ENCODE data around the gene CALN1. TPM values are rescaled to one million over a fixed set of nuclear protein-coding genes. Genes with fewer than 3 reads are reported as not detected.

The CALN1 gene
- total RNA-seq, 4 donors from 2014 or later: under 0.01 to 0.06 TPM; not detected in 2

DNA sequence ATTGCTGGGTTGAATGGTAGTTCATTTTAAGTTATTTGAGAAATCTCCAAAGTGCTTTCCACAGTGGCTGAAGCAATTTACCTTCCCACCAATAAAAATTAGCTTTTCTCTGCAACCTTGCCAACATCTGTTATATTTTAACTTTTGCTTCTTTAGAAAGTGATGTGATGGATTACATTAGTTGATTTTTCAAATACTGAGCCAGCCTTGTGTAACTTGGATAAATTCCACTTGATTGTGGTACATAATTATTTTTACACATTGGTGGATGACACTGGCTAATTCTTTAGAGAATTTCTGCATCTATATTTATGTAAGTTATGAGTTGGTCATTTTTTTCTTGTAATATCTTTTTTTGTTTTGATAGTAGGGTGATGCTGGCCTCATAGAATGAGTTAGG, 646.1 kb downstream of the CALN1 start:
- no peaks in the 10 kb centered on the region for H3K36me3 ChIP-seq
- intact Hi-C loops (cut with DNase I): no loop called here
- TF ChIP-seq, protein P1, sequence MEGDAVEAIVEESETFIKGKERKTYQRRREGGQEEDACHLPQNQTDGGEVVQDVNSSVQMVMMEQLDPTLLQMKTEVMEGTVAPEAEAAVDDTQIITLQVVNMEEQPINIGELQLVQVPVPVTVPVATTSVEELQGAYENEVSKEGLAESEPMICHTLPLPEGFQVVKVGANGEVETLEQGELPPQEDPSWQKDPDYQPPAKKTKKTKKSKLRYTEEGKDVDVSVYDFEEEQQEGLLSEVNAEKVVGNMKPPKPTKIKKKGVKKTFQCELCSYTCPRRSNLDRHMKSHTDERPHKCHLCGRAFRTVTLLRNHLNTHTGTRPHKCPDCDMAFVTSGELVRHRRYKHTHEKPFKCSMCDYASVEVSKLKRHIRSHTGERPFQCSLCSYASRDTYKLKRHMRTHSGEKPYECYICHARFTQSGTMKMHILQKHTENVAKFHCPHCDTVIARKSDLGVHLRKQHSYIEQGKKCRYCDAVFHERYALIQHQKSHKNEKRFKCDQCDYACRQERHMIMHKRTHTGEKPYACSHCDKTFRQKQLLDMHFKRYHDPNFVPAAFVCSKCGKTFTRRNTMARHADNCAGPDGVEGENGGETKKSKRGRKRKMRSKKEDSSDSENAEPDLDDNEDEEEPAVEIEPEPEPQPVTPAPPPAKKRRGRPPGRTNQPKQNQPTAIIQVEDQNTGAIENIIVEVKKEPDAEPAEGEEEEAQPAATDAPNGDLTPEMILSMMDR (IDR thresholded peaks at IDR 0.05): no peak
- no peak for TF ChIP-seq POLR2AphosphoS5 (IDR thresholded peaks at IDR 0.05)
- TF ChIP-seq POLR2A (IDR thresholded peaks at IDR 0.05; ENCODE audit: low read depth): no peak
- TF ChIP-seq EP300 (IDR thresholded peaks at IDR 0.05): no peak

DNA sequence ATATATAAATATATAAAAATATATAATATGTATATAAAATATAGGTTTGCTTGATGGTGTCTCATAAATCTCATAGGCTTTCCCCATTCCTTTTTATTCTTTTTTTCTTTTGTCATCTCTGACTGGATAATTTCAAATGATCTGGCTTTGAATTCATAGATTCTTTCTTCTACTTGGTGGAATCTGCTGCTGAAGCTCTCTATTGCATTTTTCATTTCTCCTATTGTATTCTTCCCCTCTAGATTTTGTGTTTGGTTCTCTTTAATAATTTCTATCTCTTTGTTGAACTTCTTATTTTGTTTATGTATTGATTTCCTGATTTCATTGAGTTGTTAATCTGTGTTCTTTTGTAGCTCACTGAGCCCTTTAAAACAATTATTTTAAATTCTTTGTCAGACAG, 650.8 kb downstream of the CALN1 start:
- Histone ChIP-seq H3K4me3 (no peak overlapping the region), H3K27me3 (no peaks in the 10 kb centered on the region), H3K27ac (replicated peaks in 1 of 4) (no peak overlapping the region), H3K4me1 (no peaks in the 10 kb centered on the region), H3K9me3 (peaks cover 0 to 19% (median 16%) of the 10 kb centered on the region in 4 donors), H3K36me3 (no peaks in the 10 kb centered on the region)
- TF ChIP-seq, protein P1 (IDR thresholded peaks at IDR 0.05): no peak
- TF ChIP-seq POLR2A (IDR thresholded peaks at IDR 0.05; ENCODE audit: low read depth) (no peak), POLR2AphosphoS5 (IDR thresholded peaks at IDR 0.05) (no peak), EP300 (IDR thresholded peaks at IDR 0.05) (no peak)
- intact Hi-C loops (cut with DNase I): no loop called here
- no peak for DNase-seq (ENCODE audit: extremely low spot score)

More for the DNA sequence above, 646.1 kb downstream of the CALN1 start:
- Histone ChIP-seq H3K4me1 (no peaks in the 10 kb centered on the region), H3K27ac (replicated peaks in 1 of 4) (no peak overlapping the region), H3K4me3 (no peak overlapping the region), H3K9me3 (peaks cover 0 to 19% (median 13%) of the 10 kb centered on the region in 4 donors), H3K27me3 (no peaks in the 10 kb centered on the region)
- DNase-seq (ENCODE audit: extremely low spot score): no peak

DNA sequence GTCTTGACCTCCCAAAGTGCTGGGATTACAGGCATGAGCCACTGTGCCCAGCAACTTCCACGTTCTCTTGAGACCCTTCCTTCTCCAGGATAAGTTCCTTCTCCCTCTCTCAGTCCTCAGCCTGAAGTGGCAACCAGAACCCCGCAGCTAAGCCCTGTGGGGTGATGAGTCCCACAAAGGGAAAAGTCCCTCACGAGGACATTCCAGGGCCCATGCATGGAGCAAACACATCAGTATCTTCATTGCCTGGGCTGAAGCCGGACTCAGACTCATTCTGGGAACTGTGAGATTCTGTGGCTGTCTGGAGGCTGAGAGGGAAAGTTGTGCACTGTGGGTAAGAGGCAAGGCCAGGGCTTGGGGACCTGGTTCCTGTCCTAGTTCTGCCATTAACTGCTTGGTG, 657.3 kb downstream of the CALN1 start:
- intact Hi-C loops (cut with DNase I): loop anchor here (10.0 kb wide), 1 partner anchor 1030 kb away; no protein-coding TSS in a partner anchor
- 91% methylated on average over 4 of the region's 4 CpGs for WGBS
- H3K4me1 ChIP-seq: peaks cover 0 to 9% (median 7%) of the 10 kb centered on the region in 4 donors
- H3K4me3 ChIP-seq: no peak overlapping the region
- H3K27ac ChIP-seq (replicated peaks in 1 of 4): no peak overlapping the region
- no peaks in the 10 kb centered on the region for H3K36me3 ChIP-seq
- H3K9me3 ChIP-seq: peaks cover 0 to 4% (median 2%) of the 10 kb centered on the region in 4 donors
- DNase-seq (ENCODE audit: extremely low spot score): peak; percentile 80
- TF ChIP-seq EP300 (IDR thresholded peaks at IDR 0.05) (no peak), POLR2AphosphoS5 (IDR thresholded peaks at IDR 0.05) (no peak), POLR2A (IDR thresholded peaks at IDR 0.05; ENCODE audit: low read depth) (no peak)
- TF ChIP-seq, protein P1 (IDR thresholded peaks at IDR 0.05): no peak
- H3K27me3 ChIP-seq: peaks cover 0 to 47% (median 6%) of the 10 kb centered on the region in 4 donors

DNA sequence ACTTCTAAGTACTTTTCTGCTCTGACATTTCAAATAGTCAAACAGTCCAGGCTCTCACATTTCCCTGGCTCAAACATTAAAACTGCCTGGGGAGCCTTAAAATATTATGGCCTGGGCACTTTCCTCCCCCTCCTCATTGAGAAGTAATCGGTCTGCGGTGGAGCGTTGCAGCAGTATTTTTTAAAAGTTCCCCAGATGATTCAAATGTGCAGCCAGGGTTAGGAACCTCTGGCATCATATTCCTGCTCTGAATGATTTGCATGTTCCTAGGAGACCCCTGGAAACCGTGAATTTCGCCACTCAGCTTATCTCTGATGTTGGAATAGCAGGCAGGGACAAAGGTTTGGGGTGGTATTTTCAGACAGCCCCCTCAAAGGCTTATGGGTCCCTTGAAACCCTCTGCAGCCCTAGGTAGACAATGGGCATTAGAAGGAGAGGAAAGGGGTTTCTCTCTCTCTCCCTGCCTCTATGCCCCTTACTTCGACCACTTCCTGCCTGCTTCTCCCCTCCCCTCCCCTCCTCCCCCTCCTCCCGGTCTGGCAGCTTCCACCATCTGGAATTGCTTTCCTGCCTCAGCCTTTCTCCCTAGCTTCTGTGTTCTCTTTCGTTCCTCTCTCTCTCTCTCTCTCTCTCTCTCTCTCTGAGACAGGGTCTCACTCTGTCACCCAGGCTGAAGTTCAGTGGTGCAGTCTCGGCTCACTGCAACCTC, 658.0 kb downstream of the CALN1 start:
- TF ChIP-seq EP300 (IDR thresholded peaks at IDR 0.05): no peak
- TF ChIP-seq POLR2AphosphoS5 (IDR thresholded peaks at IDR 0.05): no peak
- TF ChIP-seq, protein P1 (IDR thresholded peaks at IDR 0.05): no peak
- no peak for TF ChIP-seq POLR2A (IDR thresholded peaks at IDR 0.05; ENCODE audit: low read depth)
- Histone ChIP-seq H3K9me3 (peaks cover 0 to 4% (median 4%) of the 10 kb centered on the region in 4 donors), H3K4me1 (peaks cover 0 to 9% (median 7%) of the 10 kb centered on the region in 4 donors), H3K4me3 (no peak overlapping the region), H3K36me3 (no peaks in the 10 kb centered on the region), H3K27ac (replicated peaks in 1 of 4) (no peak overlapping the region), H3K27me3 (peaks cover 0 to 47% (median 6%) of the 10 kb centered on the region in 4 donors)
- intact Hi-C loops (cut with DNase I): loop anchor here (10.0 kb wide), 1 partner anchor 1031 kb away; no protein-coding TSS in a partner anchor
- WGBS: 44% methylated on average over 9 of the region's 9 CpGs
- peak; percentile 31 for DNase-seq (ENCODE audit: extremely low spot score)
